Measurements from ENCODE around the gene RDH12. TPM values are rescaled to one million over a fixed set of nuclear protein-coding genes. Genes with fewer than 3 reads are reported as not detected.
A peak's percentile ranks its signal among the peaks of the same experiment; 100 is the strongest.

RDH12 gene
- total RNA-seq, 2 experiments from 2014 or later: not detected

- peaks cover 22% of the 10 kb centered on the region; the same call in 1 of the 2 replicates for H3K79me2 ChIP-seq (ENCODE audit: insufficient read depth, low read depth, low read length)
- TF ChIP-seq EZH2phosphoT487 (IDR thresholded peaks at IDR 0.05; ENCODE audit: borderline replicate concordance, low read depth, low read length): no peak
- TF ChIP-seq CTCF (conservative IDR thresholded peaks at IDR 0.05; ENCODE audit: low read length): no peak
- H3K36me3 ChIP-seq (ENCODE audit: insufficient read depth, low read length): peaks cover 86% of the 10 kb centered on the region
- no peak overlapping the region for H3K27ac ChIP-seq (ENCODE audit: low read depth, low read length, poor library complexity, severe bottlenecking)
- ChIA-PET POLR2A (no interaction called here), CTCF (ENCODE audit: unreplicated experiment) (no interaction called here)
- no peaks in the 10 kb centered on the region for H3K9me2 ChIP-seq (ENCODE audit: insufficient read depth, low read length)
- no peak for DNase-seq (ENCODE audit: low spot score)
- H4K20me1 ChIP-seq (ENCODE audit: insufficient read depth, low read length): no peaks in the 10 kb centered on the region
- H3K9me3 ChIP-seq (ENCODE audit: low read length): no peaks in the 10 kb centered on the region
- no peak overlapping the region for H3K4me2 ChIP-seq (ENCODE audit: low read length)
- no peak overlapping the region for H2AFZ ChIP-seq (ENCODE audit: low read length)
- intact Hi-C loops (cut with micrococcal nuclease; ENCODE audit: unreplicated experiment): no loop called here
- no TSS peak for BruUV-seq (replicated peaks)
- peaks cover 5% of the 10 kb centered on the region for H3K4me1 ChIP-seq (ENCODE audit: insufficient read depth, low read length, poor library complexity, severe bottlenecking)
- H3K4me3 ChIP-seq (ENCODE audit: low read depth, low read length, poor library complexity, severe bottlenecking): no peak overlapping the region
Measured at GRCh38 chr14:67690011-67690410, 11.7 kb upstream of the RDH12 start.

- no peaks in the 10 kb centered on the region for H3K9me2 ChIP-seq (ENCODE audit: insufficient read depth, low read length)
- H3K27ac ChIP-seq (ENCODE audit: low read depth, low read length, poor library complexity, severe bottlenecking): peak overlapping the region; percentile 58
- POLR2A ChIA-PET: interaction anchor here (0.8 to 1.8 kb wide), 7 partner anchors 9 to 95 kb away, joined by 3 to 5 read pairs (median 4); partner anchors contain the start of gene PIGH
- DNase-seq (ENCODE audit: low spot score): peak; percentile 81
- CTCF ChIA-PET (ENCODE audit: unreplicated experiment): interaction anchor here (1.0 to 1.1 kb wide), 3 partner anchors 9 to 95 kb away, joined by 3 to 5 read pairs (median 4); partner anchors contain the start of gene PIGH
- peak overlapping the region; percentile 72 for H2AFZ ChIP-seq (ENCODE audit: low read length)
- H3K4me3 ChIP-seq (ENCODE audit: low read depth, low read length, poor library complexity, severe bottlenecking): peak overlapping the region; percentile 96
- H3K4me1 ChIP-seq (ENCODE audit: insufficient read depth, low read length, poor library complexity, severe bottlenecking): peaks cover 5% of the 10 kb centered on the region
- intact Hi-C loops (cut with micrococcal nuclease; ENCODE audit: unreplicated experiment): loop anchor here (2.0 kb wide), 1 partner anchor 20 kb away; the partner anchor contains the start of gene VTI1B
- H3K36me3 ChIP-seq (ENCODE audit: insufficient read depth, low read length): peaks cover 37% of the 10 kb centered on the region
- no peak for TF ChIP-seq EZH2phosphoT487 (IDR thresholded peaks at IDR 0.05; ENCODE audit: borderline replicate concordance, low read depth, low read length)
- no peak for TF ChIP-seq CTCF (conservative IDR thresholded peaks at IDR 0.05; ENCODE audit: low read length)
- TSS peak; percentile 67 for BruUV-seq (replicated peaks)
- peak overlapping the region; percentile 85 for H3K4me2 ChIP-seq (ENCODE audit: low read length)
- H3K9me3 ChIP-seq (ENCODE audit: low read length): no peaks in the 10 kb centered on the region
- no peaks in the 10 kb centered on the region for H4K20me1 ChIP-seq (ENCODE audit: insufficient read depth, low read length)
- peaks cover 25% of the 10 kb centered on the region; the same call in 1 of the 2 replicates for H3K79me2 ChIP-seq (ENCODE audit: insufficient read depth, low read depth, low read length)
Measured at GRCh38 chr14:67694791-67695393, 6.8 kb upstream of the RDH12 start.
